ENCODE results near the gene SUCO. TPM values are rescaled to one million over a fixed set of nuclear protein-coding genes. Genes with fewer than 3 reads are reported as not detected.
"Not testable (repeated sequence)": the region's sequence is repeated elsewhere in the genome, so short reads cannot be mapped to it uniquely, and the experiment has no call there.

The SUCO gene
- total RNA-seq, 1 donor from 2014 or later = 58.5 TPM

- no peak for DNase-seq
These were observed 76.6 kb downstream of the SUCO start for GRCh38 chr1:172609528-172609927.

DNA sequence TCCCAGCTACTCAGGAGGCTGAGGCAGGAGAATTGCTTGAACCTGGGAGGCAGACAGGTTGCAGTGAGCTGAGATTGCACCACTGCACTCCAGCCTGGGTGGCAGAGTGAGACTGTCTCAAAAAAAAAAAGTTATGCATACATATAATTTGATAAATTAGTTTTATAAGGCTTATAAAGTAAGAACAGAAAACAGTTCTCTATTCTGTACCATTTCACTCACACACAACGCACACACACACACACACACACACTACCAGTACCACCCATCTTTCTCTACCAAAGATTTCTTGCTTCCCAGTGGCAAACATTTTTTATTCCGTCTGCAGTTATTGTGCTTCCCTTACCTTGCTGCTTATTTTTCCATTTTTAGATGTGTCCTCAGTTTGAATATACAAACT, 79.5 kb downstream of the SUCO start:
- DNase-seq = no peak

DNA sequence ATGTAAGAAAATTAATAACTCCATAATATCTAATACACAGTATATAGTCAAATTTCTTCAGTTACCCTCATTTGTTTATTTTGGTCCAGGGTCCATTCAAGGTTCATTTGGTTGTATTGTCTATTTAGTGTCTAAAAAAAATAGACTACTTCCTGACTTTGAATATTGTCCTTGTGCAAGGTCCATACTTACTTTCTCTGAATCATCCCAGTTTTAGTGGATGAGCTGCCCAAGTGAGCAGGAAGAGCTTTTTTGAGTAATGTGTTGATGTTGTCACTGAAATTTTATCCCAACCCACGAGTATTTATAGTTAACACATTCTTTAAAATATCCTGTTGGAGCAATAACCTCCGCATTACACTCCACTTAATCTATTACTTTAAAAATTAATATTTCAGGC, 80.3 kb downstream of the SUCO start:
- DNase-seq = no peak

DNA sequence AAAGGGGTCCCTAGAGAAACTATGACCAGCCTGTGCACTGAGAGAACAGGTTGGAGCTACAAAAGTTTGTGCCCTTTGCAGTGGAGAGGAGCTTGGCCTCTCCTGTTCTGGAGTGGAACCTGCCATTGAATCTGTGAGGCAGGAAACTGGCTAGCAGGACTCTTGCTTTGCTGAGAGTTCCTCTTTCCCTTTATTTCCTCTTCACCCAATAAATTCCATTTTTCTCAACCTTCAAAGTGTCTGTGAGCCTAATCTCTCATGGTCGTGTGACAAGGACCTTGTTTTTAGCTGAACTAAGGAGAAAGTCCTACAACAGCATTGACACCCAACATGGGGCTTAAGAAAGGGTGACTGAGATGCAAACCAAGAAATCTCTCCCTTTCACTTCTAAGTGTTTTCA, 83.2 kb downstream of the SUCO start:
- no peak for DNase-seq

DNA sequence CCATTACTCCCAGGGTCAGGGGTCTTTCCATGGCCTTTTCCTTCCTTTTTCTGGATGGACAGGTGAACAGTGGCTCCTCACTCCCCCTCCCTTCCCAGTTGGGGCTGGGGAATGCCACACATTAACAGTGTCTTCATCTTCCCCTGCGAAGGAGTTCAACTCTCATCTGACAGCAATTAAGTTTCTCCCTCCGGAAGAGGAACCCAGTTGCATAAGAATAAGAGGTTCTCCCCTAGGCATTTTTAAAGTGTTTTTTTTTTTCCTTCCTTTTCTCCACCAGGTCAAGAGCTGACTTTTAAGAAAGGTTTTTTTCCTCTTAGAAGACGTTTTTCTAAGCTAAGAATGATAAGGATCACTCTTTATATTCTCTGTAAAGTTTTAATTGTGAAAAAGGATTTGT, 83.7 kb downstream of the SUCO start:
- DNase-seq = no peak

DNA sequence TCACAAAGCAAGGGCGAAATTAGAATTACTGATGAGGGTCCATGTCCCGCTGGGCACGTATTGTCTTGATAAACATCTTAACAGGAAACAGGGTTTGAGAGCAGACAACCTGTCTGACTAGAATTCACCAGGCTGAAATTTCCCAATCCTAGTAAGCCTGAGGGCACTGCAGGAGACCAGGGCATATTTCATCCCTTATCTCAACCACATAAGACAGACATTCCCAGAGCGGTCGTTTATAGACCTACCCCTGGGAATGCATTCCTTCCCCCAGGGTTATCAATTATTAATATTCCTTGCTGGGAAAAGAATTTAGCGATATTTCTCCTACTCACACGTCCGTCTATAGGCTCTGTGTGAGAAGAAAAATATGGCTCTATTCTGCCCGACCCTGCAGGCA, 87.7 kb downstream of the SUCO start:
- DNase-seq = not testable (repeated sequence)

GRCh38 chr1:172622541-172622940, 89.6 kb downstream of the SUCO start:
- no peak for DNase-seq

GRCh38 chr1:172623748-172624147, 90.8 kb downstream of the SUCO start:
- no peak for DNase-seq

GRCh38 chr1:172626845-172627244, 93.9 kb downstream of the SUCO start:
- no peak for DNase-seq

- no peak for DNase-seq
These were observed 94.8 kb downstream of the SUCO start for GRCh38 chr1:172627702-172628101.

DNA sequence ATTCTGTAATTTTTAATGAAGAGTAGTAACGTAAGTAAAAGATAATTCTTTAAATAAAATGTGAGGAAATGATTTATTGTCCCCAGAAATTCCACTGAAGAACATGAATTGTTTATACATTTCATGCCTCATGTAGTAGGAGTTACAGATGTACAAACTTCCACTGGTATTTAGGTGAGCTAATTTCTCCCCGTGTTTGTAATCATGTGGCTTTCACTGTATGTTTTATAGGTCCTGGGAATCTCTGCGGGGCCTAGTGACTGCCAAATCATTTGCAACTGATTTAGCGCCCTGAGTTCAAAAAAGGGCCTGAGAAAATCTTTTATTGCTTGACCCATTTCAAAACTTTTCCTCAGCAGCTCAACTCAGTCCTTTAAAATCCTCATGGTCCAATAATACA, 95.5 kb downstream of the SUCO start:
- DNase-seq = no peak

GRCh38 chr1:172629170-172629569, 96.2 kb downstream of the SUCO start:
- no peak for DNase-seq

DNA sequence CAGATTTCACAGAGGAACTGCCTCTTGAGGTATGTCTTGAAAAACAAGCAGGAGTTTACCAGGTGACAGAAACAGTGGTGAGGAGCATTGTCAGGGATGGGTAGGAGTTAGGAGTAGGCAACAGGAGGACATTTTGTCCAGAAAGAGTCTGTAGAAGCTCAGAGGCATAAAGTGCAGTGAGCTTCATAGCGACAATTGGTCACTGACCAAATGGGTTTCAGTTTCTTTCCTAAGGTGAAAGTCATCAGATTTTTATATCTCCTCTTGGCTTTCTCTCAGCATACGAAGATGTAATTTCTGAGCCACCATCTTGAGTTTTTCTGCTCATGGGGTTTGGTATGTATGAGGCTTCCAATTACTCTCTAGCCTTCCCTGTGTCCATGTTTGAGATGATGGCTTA, 96.7 kb downstream of the SUCO start:
- DNase-seq = no peak

- DNase-seq = no peak
These were observed 97.3 kb downstream of the SUCO start for GRCh38 chr1:172630056-172630818.

- DNase-seq = no peak
These were observed 97.9 kb downstream of the SUCO start for GRCh38 chr1:172630868-172631267.

DNA sequence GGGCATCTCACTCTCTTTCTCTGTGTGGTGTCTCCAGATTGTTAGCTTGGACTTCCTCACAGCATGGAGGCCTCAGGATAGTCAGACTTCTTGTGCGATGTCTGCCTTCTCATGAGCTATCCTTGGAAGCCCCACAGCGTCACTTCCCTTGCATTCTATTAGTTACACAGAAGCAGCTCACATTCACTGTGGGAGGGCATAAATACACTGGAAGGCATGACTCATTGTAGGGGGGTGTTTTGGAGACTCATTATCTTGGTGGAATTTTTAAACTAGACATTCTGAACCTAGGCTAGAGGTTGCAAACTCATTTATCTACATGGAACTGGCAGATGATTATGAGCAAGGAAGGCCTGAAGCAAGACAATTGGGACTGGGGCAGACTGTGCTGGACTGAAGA, 104.6 kb downstream of the SUCO start:
- no peak for DNase-seq

GRCh38 chr1:172638249-172638648, 105.3 kb downstream of the SUCO start:
- no peak for DNase-seq

DNA sequence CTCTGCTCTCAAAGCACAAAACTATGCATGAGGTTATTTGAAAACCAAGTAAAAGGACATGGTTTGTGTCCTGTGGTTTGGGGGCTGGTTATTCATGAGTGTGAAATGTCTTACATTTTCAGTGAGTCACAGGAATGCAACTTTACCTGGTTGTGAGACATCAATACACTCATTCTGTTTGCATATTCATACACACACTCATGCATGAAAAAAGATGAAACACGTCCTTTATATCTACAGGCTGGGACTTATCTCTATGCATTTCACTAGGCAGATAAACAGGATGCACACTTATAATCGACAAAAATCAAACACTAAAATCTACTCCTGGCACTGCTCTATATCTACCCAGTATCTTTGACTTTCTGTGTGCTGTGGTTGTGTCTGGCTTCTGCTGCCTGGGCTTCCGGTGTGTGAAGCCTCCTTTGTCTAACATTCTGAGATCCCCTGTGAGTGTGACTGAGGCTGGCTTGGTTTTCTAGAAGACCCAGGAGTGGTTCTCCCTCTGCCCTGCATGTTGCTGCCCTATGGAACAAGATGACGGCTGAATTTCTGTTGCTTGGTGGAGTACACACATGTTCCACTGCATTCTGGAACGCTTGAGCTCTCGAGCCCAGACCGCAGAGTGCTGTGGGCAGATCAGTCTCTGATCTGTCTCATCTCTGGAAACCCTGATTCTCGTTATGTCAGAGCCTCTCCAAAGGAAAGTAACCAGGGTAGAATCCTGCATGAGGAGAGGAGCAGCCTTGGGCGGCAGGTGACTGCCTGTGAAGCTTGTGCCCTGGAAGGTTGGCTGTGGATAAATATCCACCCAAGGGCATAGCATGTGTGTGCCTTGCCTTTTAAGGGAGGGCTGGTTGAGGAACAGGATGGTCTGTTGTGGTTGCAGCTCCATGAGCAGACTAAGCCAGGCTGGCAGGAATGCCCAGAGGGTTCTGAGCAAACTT, 106.2 kb downstream of the SUCO start:
- no peak for DNase-seq

- no peak for DNase-seq
These were observed 107.2 kb downstream of the SUCO start for GRCh38 chr1:172640111-172640510.

GRCh38 chr1:172641492-172641891, 108.5 kb downstream of the SUCO start:
- DNase-seq = no peak

GRCh38 chr1:172642970-172643369, 110.0 kb downstream of the SUCO start:
- DNase-seq = no peak

DNA sequence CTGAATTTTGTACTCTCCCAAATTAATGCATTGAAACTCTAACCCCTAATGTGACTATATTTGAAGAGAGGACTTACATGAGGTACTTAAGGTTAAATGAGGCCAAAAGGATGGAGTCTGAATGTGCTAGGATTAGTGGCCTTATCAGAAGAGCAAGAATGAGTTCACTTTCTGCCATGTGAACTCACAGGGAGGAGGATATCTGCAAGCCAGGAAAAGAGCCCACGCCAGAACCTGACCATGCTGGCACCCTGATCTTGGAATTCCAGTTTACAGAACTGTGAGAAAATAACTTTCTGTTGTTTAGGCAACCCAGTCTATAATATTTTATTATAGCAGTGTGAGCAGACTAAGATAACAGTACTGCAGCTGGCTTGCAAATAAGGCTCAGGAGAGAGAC, 113.7 kb downstream of the SUCO start:
- DNase-seq = no peak

- DNase-seq = no peak
These were observed 114.2 kb downstream of the SUCO start for GRCh38 chr1:172647110-172647564.

Data from tongue (tissue), 2 donors.